Measurements from ENCODE around the gene CACUL1.
A peak's percentile ranks its signal among the peaks of the same experiment; 100 is the strongest.
"Not testable (repeated sequence)": the region's sequence is repeated elsewhere in the genome, so short reads cannot be mapped to it uniquely, and the experiment has no call there.

Gene CACUL1

GRCh38 chr10:118687472-118687871 is 67.3 kb downstream of the CACUL1 start:
- ATAC-seq (replicated peaks; ENCODE audit: extremely low read depth, poor library complexity, severe bottlenecking), result no peak
- Mint-ChIP-seq H3K9me3 (no peaks in the 10 kb centered on the region), H3K4me3 (no peak overlapping the region), H3K27me3 (no peaks in the 10 kb centered on the region), H3K4me1 (peaks cover 8% of the 10 kb centered on the region), H3K36me3 (ENCODE audit: insufficient read depth) (peaks cover 38% of the 10 kb centered on the region), H3K27ac (ENCODE audit: low read depth) (no peak overlapping the region)
- no peak for DNase-seq (ENCODE audit: low spot score in 2 of 2)

- Mint-ChIP-seq H3K36me3 (ENCODE audit: insufficient read depth) (peaks cover 19% of the 10 kb centered on the region), H3K4me1 (peaks cover 18% of the 10 kb centered on the region), H3K9me3 (no peaks in the 10 kb centered on the region), H3K4me3 (no peak overlapping the region), H3K27me3 (no peaks in the 10 kb centered on the region), H3K27ac (ENCODE audit: low read depth) (no peak overlapping the region)
- no peak for DNase-seq (ENCODE audit: low spot score in 2 of 2)
- no peak for ATAC-seq (replicated peaks; ENCODE audit: extremely low read depth, poor library complexity, severe bottlenecking)
Measured at GRCh38 chr10:118682533-118682932, 72.2 kb downstream of the CACUL1 start.

- peaks cover 9% of the 10 kb centered on the region for H3K36me3 Mint-ChIP-seq (ENCODE audit: insufficient read depth)
- H3K27me3 Mint-ChIP-seq, result no peaks in the 10 kb centered on the region
- no peak for ATAC-seq (replicated peaks; ENCODE audit: extremely low read depth, poor library complexity, severe bottlenecking)
- H3K4me1 Mint-ChIP-seq, result peaks cover 16% of the 10 kb centered on the region
- no peak overlapping the region for H3K4me3 Mint-ChIP-seq
- DNase-seq (ENCODE audit: low spot score in 2 of 2), result no peak
- H3K9me3 Mint-ChIP-seq, result no peaks in the 10 kb centered on the region
- H3K27ac Mint-ChIP-seq (ENCODE audit: low read depth), result no peak overlapping the region
Measured at GRCh38 chr10:118680197-118680596, 74.6 kb downstream of the CACUL1 start.

- Mint-ChIP-seq H3K9me3 (no peaks in the 10 kb centered on the region), H3K4me1 (peaks cover 6% of the 10 kb centered on the region), H3K27me3 (no peaks in the 10 kb centered on the region), H3K36me3 (ENCODE audit: insufficient read depth) (peaks cover 4% of the 10 kb centered on the region), H3K4me3 (no peak overlapping the region), H3K27ac (ENCODE audit: low read depth) (peak overlapping the region; percentile 7)
- ATAC-seq (replicated peaks; ENCODE audit: extremely low read depth, poor library complexity, severe bottlenecking) (no peak), DNase-seq (ENCODE audit: low spot score in 2 of 2) (no peak)
Measured at GRCh38 chr10:118674226-118674919, 80.4 kb downstream of the CACUL1 start.

GRCh38 chr10:118672766-118673715 is 81.7 kb downstream of the CACUL1 start:
- Mint-ChIP-seq H3K4me3 (no peak overlapping the region), H3K4me1 (peaks cover 11% of the 10 kb centered on the region), H3K27me3 (no peaks in the 10 kb centered on the region), H3K9me3 (no peaks in the 10 kb centered on the region), H3K36me3 (ENCODE audit: insufficient read depth) (peaks cover 6% of the 10 kb centered on the region), H3K27ac (ENCODE audit: low read depth) (peak overlapping the region; percentile 39)
- DNase-seq (ENCODE audit: low spot score in 2 of 2) (no peak), ATAC-seq (replicated peaks; ENCODE audit: extremely low read depth, poor library complexity, severe bottlenecking) (no peak)

GRCh38 chr10:118672153-118672552 is 82.6 kb downstream of the CACUL1 start:
- Mint-ChIP-seq H3K27me3 (no peaks in the 10 kb centered on the region), H3K36me3 (ENCODE audit: insufficient read depth) (peaks cover 6% of the 10 kb centered on the region), H3K4me1 (peaks cover 7% of the 10 kb centered on the region), H3K4me3 (no peak overlapping the region), H3K27ac (ENCODE audit: low read depth) (no peak overlapping the region), H3K9me3 (no peaks in the 10 kb centered on the region)
- DNase-seq (ENCODE audit: low spot score in 2 of 2) (no peak), ATAC-seq (replicated peaks; ENCODE audit: extremely low read depth, poor library complexity, severe bottlenecking) (no peak)

- H3K4me1 Mint-ChIP-seq; H3K4me3 Mint-ChIP-seq; H3K27me3 Mint-ChIP-seq; ATAC-seq (replicated peaks; ENCODE audit: extremely low read depth, poor library complexity, severe bottlenecking); H3K36me3 Mint-ChIP-seq (ENCODE audit: insufficient read depth); H3K27ac Mint-ChIP-seq (ENCODE audit: low read depth); DNase-seq (ENCODE audit: low spot score in 2 of 2); H3K9me3 Mint-ChIP-seq: not testable (repeated sequence)
Measured at GRCh38 chr10:118671221-118671620, 83.5 kb downstream of the CACUL1 start.

- Mint-ChIP-seq H3K27me3 (no peaks in the 10 kb centered on the region), H3K36me3 (ENCODE audit: insufficient read depth) (peaks cover 10% of the 10 kb centered on the region), H3K4me3 (no peak overlapping the region), H3K27ac (ENCODE audit: low read depth) (no peak overlapping the region), H3K9me3 (no peaks in the 10 kb centered on the region), H3K4me1 (peaks cover 5% of the 10 kb centered on the region)
- DNase-seq (ENCODE audit: low spot score in 2 of 2) (no peak), ATAC-seq (replicated peaks; ENCODE audit: extremely low read depth, poor library complexity, severe bottlenecking) (no peak)
Measured at GRCh38 chr10:118670472-118671124, 84.2 kb downstream of the CACUL1 start.

GRCh38 chr10:118669835-118670234 is 84.9 kb downstream of the CACUL1 start:
- ATAC-seq (replicated peaks; ENCODE audit: extremely low read depth, poor library complexity, severe bottlenecking) (no peak), DNase-seq (ENCODE audit: low spot score in 2 of 2) (no peak)
- H3K9me3 Mint-ChIP-seq, result no peaks in the 10 kb centered on the region
- H3K4me3 Mint-ChIP-seq, result no peak overlapping the region
- H3K27me3 Mint-ChIP-seq, result peaks cover 4% of the 10 kb centered on the region
- peaks cover 5% of the 10 kb centered on the region for H3K4me1 Mint-ChIP-seq
- no peak overlapping the region for H3K27ac Mint-ChIP-seq (ENCODE audit: low read depth)
- peaks cover 9% of the 10 kb centered on the region for H3K36me3 Mint-ChIP-seq (ENCODE audit: insufficient read depth)

GRCh38 chr10:118669020-118669791 is 85.6 kb downstream of the CACUL1 start:
- no peak for DNase-seq (ENCODE audit: low spot score in 2 of 2)
- Mint-ChIP-seq H3K36me3 (ENCODE audit: insufficient read depth) (peaks cover 9% of the 10 kb centered on the region), H3K4me3 (peak overlapping the region; percentile 4), H3K9me3 (no peaks in the 10 kb centered on the region), H3K27ac (ENCODE audit: low read depth) (no peak overlapping the region), H3K4me1 (peaks cover 5% of the 10 kb centered on the region), H3K27me3 (peaks cover 11% of the 10 kb centered on the region)
- ATAC-seq (replicated peaks; ENCODE audit: extremely low read depth, poor library complexity, severe bottlenecking), result no peak

GRCh38 chr10:118668228-118668952 is 86.4 kb downstream of the CACUL1 start:
- H3K36me3 Mint-ChIP-seq (ENCODE audit: insufficient read depth), result peaks cover 10% of the 10 kb centered on the region
- DNase-seq (ENCODE audit: low spot score in 2 of 2), result no peak
- no peaks in the 10 kb centered on the region for H3K9me3 Mint-ChIP-seq
- no peak overlapping the region for H3K4me3 Mint-ChIP-seq
- peaks cover 5% of the 10 kb centered on the region for H3K4me1 Mint-ChIP-seq
- no peak overlapping the region for H3K27ac Mint-ChIP-seq (ENCODE audit: low read depth)
- no peak for ATAC-seq (replicated peaks; ENCODE audit: extremely low read depth, poor library complexity, severe bottlenecking)
- H3K27me3 Mint-ChIP-seq, result peaks cover 19% of the 10 kb centered on the region
